Hematopoietic multipotent progenitor cell treated with erythropoietin and hydrocortisone succinate and interleukin-3 and kit ligand, for 17 days (in vitro differentiated cells): ENCODE results near the gene CLCN2.
A peak's percentile ranks its signal among the peaks of the same experiment; 100 is the strongest.

Experiments
- DNase-seq: peaks from one replicate; pipeline ENCODE4 v3.0.0-alpha.2; 2015; ENCODE audit warnings: low spot score

CLCN2 gene

DNA sequence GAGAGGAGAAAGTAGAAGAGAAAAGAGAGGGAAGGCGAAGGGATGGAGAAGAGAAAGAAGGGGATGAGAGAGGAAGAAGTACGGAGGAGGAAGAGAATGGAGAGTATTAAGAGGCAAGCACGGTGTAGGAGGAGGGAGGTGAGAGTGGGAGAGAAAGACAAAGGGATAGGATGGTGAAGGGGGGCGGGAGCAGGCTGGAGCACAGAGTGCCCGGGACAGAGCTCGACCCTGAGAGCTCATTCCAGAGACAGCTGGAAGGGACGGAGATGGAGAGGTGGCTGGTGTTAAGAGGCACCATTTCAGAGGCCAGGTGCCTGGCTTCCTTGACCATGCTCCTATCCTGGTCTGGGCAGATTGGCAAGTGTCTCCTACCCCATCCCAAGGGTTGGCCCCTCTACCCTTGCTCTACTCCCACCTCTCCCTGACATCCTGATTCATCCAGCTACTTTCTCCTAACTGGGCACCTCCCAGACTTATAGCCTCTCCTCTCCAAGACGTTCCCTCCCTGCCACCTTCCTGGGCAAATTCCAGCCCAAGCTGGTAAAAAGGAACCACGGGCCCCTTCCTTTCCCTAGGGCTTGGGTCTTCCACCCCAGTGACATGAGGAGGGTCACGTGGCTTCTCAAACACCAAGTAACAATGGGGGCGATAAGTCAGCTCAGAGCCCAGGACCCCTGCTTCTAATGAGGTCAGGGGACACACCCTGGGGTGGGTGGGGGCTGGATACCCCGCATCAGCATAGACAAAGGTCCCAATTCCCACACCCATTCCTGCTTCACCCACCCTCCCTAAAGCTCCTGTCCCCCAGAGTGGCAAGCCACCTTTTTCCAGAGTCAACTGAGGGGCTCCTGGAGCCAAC is 1.1 kb downstream of the CLCN2 start:
- DNase-seq, result no peak

DNA sequence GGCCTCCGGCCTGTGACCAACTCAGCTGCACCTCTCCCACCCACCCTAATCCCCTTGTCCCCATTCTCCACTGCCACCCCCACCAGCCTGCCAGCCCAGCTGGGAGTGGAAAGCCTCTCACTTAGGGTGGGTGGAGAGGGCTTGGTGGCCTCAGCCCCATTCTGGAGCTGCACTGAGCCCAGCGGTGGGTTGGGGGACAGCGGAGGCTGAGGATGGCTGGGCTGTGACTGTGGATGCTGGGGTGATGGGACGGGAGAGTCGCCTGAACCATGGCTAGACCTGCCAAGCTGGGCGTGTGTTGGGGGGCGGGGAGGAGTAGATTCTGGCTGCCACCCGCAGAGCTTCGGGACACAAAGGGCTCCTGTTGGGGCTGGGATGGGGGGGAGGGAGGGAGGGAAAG is 1.8 kb downstream of the CLCN2 start:
- DNase-seq, result no peak

DNA sequence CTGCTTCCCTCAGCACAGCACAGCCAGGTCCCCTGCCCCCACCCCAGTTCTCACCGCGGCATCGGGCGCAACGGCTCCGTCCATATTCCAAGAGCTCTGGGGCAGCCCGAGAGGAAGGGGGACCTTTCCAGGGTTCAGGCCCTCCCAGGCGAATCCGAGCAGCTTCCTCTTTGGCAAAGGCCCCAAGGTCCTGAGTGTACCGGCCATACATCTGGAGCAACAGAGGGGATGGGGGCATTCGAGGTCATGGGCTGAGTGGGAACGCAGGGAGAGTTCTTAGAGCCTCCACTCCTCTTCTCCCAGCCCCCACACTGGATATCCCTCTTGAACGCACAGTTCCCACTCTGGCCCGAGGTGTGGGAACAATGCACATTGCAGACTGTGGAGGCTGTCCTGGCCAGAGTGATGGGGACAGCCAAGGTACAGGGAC is 2.5 kb downstream of the CLCN2 start:
- no peak for DNase-seq

DNA sequence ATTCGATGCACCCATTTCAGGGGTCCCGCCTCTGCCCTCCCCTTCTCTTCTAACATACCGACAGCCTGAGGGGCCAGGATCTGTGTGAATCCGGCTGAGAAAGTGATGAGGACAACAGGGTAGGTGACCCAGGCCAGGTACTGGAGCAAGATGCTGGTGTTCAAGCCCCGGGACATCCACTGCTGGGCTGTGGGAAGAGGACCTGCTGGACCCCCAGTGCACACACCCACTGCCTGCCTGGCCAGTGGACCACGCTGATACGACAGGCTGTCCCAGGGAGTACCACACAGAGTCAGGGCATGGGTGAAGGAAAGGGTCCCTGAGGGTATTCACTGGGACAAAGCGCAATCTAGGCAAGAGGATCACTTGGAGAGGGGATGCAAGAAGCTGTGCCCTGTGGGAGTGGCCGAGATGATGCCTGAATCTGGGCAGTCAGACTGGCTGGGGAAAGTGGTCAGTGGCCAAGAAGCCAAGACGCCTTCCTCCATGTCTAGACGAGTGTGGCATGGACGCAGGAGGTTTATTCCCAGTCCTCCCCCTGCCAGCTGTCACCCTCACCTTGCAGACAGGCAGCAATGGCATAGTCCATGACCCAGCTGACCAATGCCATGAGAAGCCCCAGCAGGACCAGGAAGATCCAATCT is 3.2 kb downstream of the CLCN2 start:
- no peak for DNase-seq

DNA sequence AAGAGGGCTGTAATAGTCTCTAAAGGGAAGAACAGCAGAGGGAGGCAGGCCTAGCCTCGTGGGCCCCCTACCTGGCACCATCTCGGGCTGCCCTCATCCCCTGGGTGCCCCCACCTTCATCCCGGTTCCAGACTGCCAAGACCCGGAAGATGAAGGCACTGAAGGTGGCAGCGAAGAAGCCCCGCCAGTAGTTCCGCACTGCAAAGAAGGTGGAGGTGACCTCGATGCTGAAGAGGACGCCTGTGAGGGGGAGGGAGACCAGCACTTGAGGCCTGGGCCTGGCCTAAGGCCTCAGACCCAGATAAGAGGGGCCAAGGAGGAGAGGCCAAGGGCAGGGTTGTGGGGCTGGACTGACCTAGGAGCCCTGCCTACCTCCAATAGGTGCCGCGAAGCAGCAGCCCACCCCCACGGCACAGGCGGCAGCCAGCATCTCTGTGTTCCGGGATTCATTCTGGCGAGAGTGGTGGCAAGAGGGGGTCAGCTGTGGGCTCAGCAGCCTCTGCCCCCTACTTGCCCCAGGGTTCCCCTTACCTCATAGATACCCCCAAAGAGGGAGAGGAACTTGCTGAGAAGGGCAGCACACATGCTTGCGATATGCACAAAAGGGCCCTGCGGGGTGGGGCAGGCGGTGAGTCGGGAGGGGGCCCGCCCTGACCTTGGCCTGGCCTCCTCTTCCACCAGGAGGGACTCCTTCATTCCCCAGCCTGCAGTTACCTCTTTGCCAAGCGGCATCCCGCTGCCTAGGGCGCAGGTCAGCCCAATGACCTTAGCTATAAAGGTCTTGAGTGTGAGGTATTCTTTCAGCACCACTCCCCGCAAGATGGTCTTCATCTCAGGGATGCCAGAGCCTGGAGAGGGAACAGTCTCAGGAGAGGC is 3.9 kb downstream of the CLCN2 start:
- DNase-seq, result no peak

DNA sequence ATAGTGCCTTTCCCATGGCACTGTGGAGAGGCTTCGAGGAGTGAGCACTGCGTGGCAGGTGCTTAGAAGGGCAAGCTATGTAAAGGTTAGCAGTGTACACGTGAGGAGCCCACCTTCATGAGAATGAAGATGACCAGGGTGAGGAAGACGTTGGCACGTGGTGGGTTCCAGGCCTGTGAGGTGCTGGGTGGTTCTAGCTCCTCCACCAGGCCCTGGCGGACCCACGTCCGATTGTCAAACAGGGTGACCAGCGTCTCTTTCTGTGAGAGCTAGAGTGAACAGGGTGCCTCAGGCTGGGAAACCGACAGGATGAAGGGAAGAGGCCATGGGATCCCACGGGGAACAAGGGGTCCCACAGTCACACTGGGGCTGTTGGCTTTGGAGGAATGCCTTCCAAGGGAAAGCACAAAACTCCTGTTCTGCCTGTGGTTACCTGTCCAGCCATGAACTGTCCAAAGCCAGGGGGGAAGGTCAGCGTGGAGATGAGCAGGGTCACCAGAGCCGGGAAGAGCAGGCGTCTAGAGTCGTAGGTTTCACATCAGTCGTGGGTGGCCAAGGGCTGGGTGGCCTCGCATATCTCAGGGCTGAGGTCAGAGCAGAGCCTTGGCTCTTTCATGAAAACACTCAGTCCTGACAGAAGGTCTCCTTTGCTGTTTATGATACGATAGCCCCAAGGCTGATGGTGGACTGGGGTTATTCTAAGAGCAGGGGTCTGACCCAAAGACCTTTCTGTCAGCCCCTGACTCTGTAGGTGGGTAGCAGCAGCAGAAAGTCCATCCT is 6.0 kb downstream of the CLCN2 start:
- DNase-seq, result no peak

DNA sequence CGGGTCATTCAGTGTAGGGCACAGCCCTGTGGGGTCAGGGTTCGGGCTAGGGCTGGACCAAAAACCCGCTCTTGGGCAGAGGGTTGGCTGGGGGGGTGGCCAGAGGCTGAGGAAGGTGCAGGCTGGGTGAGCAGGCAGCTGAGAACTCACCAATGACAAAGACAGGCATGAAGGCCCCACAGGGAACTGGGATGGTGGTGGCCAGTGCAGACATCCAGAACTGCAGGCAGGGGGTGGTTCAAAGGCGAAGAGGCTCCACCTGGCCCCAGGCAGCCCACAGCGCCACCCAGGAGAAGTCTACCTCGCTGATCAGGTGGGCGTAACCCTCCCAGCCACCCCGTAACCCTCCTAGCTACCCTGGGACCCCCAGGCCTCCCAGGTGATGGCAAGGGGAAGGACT is 6.7 kb downstream of the CLCN2 start:
- DNase-seq, result no peak

DNA sequence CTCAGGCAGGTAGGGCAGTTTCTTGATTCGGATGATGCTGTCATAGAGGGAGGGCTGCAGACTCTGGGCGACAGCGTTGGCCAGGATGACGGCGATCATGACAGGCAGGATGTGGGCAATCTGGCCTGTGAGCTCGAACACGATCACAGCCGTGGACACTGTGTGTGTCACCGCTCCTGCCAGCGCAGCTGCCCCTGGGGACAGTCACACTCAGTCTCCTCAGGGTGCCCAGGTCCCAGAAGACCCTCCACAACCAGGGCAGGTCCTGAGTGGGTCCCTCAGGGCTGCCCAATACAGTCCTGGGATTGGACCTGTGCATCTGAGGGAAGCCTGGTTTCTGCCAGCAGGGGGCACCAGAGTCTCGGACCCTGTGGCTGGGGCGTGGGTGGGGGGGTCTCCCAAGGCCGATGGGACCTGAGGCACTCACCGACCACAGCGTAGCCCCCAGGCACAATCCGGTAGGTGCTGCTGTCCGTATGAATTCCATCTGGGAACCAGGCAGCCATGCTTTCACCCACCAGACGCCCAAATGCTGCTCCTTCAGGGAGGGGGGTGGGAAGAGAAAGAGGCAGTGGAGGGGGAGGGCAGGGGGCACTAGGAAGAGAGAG is 7.2 kb downstream of the CLCN2 start:
- DNase-seq, result peak; percentile 70

DNA sequence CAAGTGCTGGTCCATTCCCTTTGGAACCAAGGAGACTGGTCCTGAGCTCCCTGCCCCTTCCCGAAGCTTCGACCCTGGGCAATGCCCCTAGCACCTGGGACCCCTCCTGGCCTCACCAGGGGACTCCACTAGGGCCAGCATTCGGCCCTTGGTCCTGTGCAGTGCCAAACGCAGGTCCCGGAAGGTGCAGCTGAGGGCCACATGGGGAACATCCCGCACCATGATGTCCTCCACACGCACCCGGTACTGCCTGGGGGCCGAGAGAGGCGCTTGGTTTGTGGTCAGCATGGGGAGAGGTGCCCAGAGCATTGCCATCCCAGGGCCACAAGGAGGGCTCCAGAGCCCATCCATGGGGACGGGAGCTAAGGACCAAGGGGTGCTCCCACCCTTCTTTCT is 7.9 kb downstream of the CLCN2 start:
- DNase-seq, result no peak

DNA sequence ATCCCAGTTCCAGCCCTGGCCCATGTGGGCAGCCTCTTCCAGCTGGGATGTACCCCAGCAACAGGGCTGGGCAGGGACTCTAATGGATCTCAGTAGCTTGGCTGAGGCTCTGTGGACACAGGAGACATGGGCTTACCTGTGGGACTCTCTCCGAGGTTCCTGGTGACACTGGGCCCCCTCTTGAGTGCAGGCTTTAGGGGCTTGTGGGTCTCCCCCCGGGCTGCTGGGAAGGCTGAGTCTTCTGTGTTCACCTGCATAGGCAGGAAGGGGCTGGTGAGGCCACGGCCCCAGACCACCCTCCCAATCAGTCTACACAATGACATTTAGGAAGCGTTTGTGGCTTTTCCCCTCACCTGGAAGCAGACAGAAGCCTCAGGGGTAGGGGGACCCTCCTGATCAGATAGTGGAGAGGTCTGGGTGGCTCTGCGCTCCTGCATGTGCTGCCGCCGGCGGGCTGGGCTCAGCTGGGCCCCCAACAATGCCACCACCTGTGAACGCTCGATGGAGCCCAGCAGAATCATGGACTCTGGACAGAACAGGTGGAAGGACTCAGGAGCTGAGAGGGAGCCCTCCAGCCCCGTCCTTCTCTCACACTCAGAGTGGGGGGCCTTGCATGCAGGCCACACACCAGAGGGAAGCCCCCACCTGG is 8.4 kb downstream of the CLCN2 start:
- DNase-seq, result no peak

DNA sequence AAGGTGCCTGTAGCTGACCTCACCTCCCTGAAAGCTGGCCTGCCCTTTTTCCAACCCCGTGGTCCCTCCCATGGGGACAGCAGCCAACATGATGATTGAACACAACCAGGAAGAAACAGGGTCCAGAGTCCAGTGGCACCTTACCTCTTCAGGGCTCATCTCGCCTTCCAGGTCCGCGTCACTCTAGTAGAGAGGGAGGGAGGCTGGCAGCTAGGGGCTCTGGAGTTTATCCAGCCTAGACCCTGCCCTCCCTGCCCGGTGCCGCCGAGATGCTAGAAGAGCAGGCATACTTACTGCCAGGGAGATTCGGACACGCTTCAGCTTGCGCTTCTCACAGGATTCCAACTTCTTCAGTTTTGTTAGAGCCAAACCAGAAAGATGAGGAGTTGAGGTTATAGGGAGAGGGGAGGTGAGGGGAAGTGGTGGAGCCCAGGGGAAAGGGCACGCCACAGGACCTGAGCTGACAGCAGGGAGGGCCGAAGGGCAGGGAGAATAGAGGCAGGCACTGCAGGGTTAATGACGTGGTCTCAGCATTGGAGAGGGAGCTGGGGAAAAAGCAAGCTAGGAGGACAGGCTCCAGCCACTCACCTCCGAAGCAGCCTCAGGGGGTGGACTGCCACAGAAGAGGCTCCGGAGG is 9.1 kb downstream of the CLCN2 start:
- DNase-seq, result no peak

DNA sequence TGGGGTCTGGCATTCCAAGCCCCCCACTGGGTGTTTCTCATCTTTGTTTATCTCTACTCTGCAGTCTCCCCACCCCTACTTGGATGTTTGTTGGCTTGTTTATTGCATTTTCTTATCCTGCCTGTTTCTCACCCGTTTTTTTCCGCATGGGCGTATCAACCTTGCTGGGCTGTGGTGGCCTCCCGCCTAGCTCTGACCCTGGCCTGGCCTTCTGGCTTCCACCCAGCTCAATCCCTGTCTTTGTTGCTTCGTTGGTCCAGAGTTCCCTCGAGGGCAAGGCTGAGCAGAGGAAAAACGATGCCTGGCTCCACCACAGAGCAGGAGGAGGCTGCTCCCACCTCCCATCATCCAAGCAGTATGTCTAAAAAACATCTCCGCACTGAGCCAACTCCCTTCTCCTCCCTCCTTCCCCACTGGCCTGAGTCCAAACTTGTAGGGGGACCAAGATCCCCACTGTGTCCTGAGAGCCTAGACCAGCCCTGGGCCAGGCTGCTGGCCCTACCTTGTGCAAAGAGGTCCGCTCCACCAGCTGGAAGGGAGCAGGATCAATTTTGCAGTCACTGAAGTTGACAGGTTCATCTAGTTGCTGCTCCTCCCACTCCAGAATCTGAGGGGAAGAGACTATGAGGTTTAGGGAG is 9.8 kb downstream of the CLCN2 start:
- DNase-seq, result peak; percentile 46

DNA sequence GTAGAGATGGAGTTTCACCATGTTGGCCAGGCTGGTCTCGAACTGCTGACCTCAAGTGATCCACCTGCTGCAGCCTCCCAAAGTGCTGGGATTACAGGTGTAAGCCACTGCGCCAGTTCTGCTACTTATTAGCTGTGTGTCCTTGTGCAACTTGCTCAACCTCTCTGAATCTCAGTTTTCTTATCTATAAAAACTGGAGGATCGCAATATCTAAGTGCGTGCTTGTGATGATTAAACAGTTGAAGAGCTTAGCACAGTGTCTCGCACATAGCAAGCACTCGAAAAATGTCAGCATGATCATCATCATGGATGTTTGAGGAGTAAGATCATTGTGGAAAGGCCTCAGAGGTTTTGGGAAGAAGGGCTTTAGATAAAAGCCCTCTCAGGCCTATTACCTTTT is 10.8 kb downstream of the CLCN2 start:
- DNase-seq, result no peak

DNA sequence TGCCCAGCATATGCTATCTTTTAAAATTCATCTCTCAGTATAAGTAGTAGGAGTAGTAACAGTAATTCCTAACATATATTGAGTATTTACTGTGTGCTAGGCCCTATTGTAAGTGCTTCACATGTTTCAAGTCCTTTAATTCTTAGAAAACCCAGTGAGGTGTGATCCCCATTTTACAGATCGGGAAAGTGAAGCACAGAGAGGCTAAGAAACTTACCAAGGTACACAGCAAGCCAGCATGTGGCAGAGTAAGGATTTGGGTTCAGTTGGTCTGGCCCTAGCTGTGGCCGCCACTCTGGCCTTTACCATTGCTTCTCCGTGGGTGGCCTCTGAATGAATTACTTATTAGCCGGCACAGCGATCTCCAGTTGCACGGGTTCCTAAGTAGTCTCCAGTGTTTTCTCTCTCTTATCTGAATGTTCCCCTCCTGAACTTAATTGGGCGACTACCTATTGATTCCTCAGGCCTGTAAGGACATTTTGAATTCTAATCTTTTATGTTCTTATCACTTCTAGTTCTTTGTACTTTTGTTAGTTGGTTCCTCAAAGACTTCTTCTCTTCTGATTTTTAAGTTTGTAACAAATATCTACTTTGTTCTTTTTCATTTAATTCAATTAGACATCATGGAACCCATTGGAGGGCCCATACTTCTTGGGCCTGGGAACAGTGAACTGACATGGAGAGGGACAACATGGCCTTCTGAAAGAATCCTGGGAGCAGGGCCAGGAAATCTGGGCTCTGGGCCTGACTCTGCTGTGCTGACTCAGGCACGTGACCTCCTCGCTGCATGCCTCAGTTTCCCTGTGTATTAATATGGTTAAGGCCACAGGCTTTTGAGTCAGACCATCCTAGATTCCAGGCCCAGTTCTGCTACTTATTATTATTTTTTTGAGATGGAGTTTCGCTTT is 11.6 kb downstream of the CLCN2 start:
- peak; percentile 22 for DNase-seq

DNA sequence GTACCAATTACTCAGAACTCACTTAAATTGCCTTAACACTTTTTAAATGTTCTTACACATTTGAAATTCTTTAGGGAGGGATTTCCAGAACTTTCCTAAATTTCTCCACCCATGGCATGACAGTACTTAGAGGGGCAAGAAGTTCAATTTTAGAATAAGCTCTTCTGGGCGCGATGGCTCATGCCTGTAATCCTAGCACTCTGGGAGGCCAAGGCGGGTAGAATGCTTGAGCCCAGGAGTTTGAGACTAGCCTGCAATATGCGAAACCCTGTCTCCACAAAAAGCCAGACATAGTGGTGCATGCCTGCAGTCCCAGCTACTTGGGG is 13.4 kb downstream of the CLCN2 start:
- DNase-seq, result no peak

DNA sequence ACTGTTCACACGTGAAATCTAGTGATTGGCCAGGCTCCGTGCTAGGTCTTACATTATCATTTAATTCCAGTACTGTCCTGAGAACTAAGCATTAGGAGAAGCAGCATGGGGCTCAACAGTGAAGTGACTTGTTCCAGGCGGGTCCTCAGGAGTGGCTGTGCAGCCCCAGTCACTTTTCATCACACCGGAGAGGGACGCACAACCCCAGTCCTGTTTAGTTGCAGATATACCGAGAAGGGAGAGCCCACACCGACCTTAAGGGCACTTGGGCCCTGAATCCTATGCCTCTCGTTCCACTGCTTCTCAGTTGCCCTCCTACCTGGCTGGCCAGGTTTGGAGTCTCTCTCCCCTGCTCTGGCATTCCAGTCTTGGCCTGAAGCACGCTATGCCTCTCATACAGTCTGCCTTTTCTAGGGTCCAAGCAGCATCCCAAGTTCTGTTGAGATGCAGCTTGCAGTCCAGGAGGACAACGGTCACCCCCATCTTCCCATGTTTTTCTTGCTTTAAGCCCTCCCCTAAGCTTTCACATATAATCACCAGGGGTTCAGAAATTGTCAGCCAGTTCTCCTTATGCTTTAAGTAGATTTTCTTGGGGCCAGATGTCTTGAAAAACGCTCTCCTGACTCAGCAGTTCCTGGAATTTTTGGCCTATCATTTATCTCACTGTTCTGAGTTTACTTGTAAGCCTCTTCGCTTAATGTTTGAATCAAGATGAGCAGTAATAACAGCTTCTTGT is 13.9 kb downstream of the CLCN2 start:
- peak; percentile 83 for DNase-seq

DNA sequence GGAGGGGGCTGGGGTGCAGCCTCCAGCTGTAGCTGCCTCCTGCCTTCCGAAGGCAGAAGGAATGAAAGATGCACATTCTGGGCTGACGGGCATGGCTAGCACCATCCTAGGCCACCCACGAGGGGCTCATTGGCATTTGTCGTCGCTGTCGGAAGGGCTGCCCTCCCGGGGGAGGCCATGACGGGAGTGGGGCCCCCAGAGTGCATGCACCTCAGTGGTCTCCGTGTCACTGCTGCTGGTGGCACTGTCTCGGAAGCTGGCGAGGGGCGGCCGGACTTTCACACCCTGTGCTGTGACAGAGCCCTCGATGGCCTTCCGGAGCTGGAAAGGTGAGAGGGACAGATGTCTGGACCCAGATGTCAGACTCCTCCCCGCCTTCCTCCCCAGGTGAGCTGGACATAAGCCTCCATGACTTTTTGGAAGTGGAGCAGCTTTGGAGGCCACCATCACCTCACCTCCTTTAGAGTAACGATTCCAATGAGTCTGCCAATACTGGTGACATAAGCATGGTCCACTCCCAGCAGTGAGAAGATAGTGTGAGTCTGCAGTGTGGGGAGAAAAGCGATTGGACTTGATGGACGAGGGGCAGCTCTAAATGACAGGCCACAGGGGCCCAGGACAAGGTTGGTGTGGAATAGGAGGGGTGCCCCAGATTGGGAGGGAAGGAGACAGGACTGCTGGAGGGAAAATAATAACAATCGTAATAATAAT is 14.8 kb downstream of the CLCN2 start:
- DNase-seq, result peak; percentile 78
